GM10266 (cell line): ENCODE data around the gene RIMS3.
A peak's percentile ranks its signal among the peaks of the same experiment; 100 is the strongest.
"Not testable (repeated sequence)": the region's sequence is repeated elsewhere in the genome, so short reads cannot be mapped to it uniquely, and the experiment has no call there.

Source experiments
- DNase-seq: peaks from one replicate; pipeline ENCODE4 v3.0.0; 2012; ENCODE audit errors: extremely low spot score
- TF ChIP-seq, protein P1 (sequence below): IDR thresholded peaks from 2 replicates; pipeline ENCODE4 v1.5.1; 2012; ENCODE audit warnings: mild to moderate bottlenecking, low read depth; ENCODE audit not compliant: control insufficient read depth, insufficient read depth; ENCODE audit errors: missing control alignments

Gene RIMS3

DNA sequence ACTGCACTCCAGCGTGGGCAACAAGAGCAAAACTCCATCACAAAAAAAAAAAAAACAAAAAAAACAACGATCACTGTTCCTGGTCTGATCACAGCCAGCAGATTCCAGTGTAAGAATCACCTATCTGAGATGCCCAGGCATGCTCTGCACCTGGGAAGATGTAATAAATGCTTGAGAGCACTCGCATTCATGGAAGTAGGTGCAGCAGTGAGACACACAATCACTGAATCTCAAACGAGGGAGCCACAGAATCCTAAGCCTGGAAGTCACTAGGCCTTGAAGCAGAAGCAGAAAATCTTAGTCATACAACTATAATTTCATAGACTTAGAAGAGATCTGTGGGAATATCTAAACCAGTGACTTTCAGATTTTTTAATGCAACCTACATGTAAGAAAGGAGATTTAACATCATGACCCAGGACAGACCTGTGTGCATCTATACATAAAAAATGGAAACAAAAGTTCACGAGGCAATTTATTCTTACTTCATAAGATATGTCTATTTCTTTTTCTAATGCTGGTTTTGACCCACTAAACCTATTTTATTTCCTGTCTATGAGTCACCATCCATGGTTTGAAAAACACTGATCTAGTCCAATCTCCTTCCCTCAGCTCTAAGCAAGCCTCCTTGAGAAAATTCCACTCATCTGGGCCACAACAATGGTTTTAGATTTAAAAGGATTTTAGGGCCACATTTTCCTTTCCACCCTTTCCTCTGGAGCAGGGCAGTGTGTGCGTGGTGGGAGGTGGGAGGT lies 30.4 kb downstream of the RIMS3 start:
- TF ChIP-seq, protein P1, sequence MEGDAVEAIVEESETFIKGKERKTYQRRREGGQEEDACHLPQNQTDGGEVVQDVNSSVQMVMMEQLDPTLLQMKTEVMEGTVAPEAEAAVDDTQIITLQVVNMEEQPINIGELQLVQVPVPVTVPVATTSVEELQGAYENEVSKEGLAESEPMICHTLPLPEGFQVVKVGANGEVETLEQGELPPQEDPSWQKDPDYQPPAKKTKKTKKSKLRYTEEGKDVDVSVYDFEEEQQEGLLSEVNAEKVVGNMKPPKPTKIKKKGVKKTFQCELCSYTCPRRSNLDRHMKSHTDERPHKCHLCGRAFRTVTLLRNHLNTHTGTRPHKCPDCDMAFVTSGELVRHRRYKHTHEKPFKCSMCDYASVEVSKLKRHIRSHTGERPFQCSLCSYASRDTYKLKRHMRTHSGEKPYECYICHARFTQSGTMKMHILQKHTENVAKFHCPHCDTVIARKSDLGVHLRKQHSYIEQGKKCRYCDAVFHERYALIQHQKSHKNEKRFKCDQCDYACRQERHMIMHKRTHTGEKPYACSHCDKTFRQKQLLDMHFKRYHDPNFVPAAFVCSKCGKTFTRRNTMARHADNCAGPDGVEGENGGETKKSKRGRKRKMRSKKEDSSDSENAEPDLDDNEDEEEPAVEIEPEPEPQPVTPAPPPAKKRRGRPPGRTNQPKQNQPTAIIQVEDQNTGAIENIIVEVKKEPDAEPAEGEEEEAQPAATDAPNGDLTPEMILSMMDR = no peak
- DNase-seq = no peak

DNA sequence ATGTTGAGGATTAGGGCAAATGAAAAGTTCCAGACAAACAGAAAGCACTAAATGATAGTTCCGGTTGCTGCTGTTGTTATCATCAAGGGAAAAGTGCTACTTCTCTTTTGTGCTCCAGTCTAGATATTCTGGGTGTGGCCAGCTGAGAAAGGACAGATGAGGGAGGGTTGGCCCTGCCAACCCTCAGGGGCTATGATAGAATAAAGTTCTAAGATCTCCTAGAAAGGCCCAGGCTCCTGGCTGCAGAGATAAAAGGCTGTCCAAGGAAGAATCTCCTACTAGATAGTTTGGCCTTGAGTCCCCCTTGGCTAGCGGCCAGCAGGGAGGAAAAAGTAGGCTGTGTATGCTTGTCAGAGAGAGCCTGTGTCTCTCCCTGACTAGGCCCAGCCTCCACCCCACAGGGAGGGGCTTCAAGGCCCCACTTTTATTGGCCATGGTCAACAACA lies 31.5 kb downstream of the RIMS3 start:
- TF ChIP-seq, protein P1 = no peak
- DNase-seq = no peak

DNA sequence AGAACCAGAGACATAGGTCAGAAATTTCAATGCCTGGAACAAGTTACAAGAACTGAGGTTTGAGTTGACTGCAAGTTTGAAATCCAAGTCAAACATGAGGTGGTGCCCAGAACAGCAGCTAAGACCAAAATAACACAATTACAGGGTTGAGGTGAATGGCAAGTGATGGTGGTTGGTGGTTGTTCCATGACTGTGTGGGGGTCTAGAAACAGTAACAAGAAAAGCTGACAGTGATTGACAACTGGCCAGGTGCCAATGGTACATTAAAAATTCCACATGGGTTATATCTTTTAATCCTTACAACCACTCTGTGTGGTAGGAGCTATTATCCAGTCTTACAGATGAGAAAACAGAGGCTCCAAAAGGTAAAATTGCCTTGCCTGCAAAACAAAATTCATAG lies 32.0 kb downstream of the RIMS3 start:
- TF ChIP-seq, protein P1 = no peak

DNA sequence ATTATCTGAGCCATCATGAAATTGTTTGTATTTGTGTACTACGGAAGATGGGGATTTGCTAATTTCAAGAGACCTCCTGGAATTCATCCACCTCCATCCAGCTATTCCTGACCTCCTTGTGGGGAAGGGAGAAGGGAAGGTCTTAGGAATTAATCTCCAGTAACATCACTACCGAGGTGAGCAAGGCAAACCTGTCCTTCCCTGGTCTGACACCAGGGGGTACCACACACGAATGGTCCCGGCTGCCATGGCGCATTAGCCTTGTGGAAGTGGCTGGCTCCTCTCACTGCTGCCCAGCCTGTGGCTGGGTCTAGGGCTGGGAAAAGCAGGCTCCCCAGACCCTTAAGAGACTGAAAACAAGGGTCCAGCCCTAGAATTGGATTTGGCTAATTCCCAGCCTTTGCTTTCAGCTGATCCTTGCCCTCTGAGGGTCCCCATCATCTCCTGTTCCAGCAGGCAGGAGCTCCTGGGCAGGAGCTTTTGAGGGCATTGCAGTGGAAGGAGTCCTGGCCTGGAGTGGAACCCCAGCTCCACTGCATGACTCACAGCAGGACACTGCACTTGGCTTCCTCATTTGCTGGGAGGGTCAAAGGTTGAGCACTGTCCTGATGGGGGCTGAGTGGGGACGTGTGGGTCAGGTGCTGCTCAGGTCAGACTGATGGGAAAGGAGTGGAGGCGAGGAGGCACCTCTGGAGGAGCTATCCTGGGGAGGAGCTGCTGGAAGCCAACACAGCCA lies 34.8 kb downstream of the RIMS3 start:
- TF ChIP-seq, protein P1 = peak; percentile 37
- no peak for DNase-seq

More for the DNA sequence above, 32.0 kb downstream of the RIMS3 start:
- DNase-seq = no peak

DNA sequence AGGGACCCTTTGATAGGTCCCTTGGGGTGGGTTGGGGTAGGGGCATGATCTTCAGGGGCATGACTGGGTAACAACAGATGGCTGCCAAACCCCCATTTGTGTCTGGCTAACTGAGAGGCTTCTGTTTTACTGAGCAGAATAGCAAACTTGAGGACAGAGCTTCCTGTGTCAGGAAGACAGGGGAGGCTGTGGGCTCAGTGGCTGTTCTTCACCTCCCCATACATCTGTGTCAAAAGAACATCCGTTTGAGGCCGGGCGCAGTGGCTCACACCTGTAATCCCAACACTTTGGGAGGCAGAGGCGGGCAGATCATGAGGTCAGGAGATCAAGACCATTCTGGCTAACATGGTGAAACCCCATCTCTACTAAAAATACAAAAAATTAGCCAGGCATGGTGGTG lies 35.9 kb downstream of the RIMS3 start:
- not testable (repeated sequence) for DNase-seq

DNA sequence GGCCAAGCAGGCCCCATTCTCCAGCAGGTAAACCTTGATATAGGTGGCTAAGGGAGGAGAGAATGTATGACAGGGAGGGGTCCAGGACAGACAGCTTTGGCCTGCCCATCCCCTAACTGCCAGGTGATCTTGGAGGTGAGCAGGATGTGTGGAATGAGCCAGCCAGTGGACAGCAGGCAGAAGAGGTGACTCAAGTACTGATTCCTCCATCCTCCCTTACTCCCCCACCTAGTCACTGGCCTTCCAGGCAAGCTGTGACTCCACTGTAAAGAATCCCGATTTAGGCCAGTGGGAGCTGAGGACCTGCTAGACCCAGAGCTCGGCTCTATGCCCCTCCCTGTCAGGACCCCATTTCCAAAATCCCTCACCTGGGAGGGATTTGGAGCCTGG lies 36.6 kb downstream of the RIMS3 start:
- TF ChIP-seq, protein P1 = no peak
- no peak for DNase-seq

DNA sequence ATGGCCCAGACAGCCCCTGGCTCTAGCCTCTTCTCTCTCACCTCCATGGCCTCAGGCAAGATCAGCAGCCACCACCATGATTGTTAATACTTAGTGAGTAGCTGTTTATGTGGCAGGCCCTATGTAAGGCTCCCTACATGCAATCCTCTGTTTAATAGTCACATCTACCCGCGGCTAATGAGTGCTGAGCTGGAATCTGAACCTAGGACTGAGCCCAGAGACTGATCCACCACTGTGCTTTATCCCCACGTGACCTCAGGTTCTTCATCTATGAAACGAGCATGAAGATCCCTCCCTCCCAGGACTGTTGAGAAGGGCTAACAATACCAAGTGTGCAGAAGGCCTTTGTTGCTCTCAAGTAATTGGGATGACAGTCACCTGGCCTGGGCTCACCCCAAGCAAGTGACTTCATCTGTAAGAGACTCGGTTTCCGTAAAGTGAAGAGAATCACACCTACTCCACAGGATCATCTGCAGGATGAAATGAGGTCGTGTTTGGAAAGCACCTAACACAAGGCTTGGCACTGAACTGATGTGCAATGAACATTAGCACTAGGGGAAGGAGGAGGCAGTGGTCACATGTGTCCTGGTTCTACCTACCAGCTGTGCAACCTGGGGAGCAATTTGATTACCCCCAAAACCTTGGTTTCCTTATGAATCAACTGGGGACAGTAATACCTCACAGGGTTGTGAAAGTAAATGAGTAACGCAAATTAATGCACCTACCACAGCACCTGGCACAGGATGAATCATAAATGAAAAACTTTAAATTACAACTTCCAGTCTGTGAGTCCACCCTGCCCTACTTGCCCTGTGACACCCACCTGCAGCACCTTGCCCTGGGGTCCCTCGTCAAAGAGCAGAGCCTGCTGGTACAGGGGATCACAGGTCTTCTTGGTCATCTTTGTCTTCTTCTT lies 37.2 kb downstream of the RIMS3 start:
- no peak for DNase-seq
- TF ChIP-seq, protein P1 = no peak
